ENCODE data around the gene ARPC5.
A peak's percentile ranks its signal among the peaks of the same experiment; 100 is the strongest.

The ARPC5 gene

GRCh38 chr1:183609759-183610452, 25.7 kb downstream of the ARPC5 start:
- TF ChIP-seq CTCF (IDR thresholded peaks at IDR 0.05; ENCODE audit: borderline replicate concordance, insufficient read depth, low read depth, low read length): no peak
- no peak overlapping the region for H3K4me3 ChIP-seq (ENCODE audit: low read depth, low read length)

GRCh38 chr1:183609313-183609712, 26.3 kb downstream of the ARPC5 start:
- peak; percentile 65; the same call in 1 of the 2 replicates for TF ChIP-seq CTCF (IDR thresholded peaks at IDR 0.05; ENCODE audit: borderline replicate concordance, insufficient read depth, low read depth, low read length)
- H3K4me3 ChIP-seq (ENCODE audit: low read depth, low read length): no peak overlapping the region

- no peak overlapping the region for H3K4me3 ChIP-seq (ENCODE audit: low read depth, low read length)
These were observed 28.1 kb downstream of the ARPC5 start for GRCh38 chr1:183607322-183607980.

GRCh38 chr1:183605904-183606303, 29.7 kb downstream of the ARPC5 start:
- H3K4me3 ChIP-seq (ENCODE audit: low read depth, low read length): no peak overlapping the region
- no peak for TF ChIP-seq CTCF (IDR thresholded peaks at IDR 0.05; ENCODE audit: borderline replicate concordance, insufficient read depth, low read depth, low read length)

More at GRCh38 chr1:183607322-183607980, 28.1 kb downstream of the ARPC5 start:
- no peak for TF ChIP-seq CTCF (IDR thresholded peaks at IDR 0.05; ENCODE audit: borderline replicate concordance, insufficient read depth, low read depth, low read length)

- TF ChIP-seq CTCF (IDR thresholded peaks at IDR 0.05; ENCODE audit: borderline replicate concordance, insufficient read depth, low read depth, low read length): no peak
- no peak overlapping the region for H3K4me3 ChIP-seq (ENCODE audit: low read depth, low read length)
These were observed 30.8 kb downstream of the ARPC5 start for GRCh38 chr1:183604815-183605214.

GRCh38 chr1:183604038-183604808, 31.4 kb downstream of the ARPC5 start:
- no peak for TF ChIP-seq CTCF (IDR thresholded peaks at IDR 0.05; ENCODE audit: borderline replicate concordance, insufficient read depth, low read depth, low read length)
- H3K4me3 ChIP-seq (ENCODE audit: low read depth, low read length): no peak overlapping the region

Measured in GM12875 (cell line).